Tibial artery (tissue), 4 donors: ENCODE results near the gene CAPN2.

Source experiments
- DNase-seq, 2 donors: peaks; one replicate each; pipeline ENCODE4 v3.0.0-alpha.2; 2019
- H3K27ac ChIP-seq, 2 donors: fragments of 200-600 bp; sonication (generic) in 1 of 2; 1 replicate in 1 of 2; 2 replicates in 1 of 2; pipeline ENCODE4 v1.5.1; 2018 to 2019; ENCODE audit warnings: mild to moderate bottlenecking in 1 of 2
- H3K27me3 ChIP-seq, 2 donors: fragments of 200-600 bp; sonication (generic) in 1 of 2; one replicate each; pipeline versions ENCODE4 v1.5.1 to v1.6.0; 2016 to 2019
- H3K36me3 ChIP-seq, 3 donors: fragments of 200-600 bp; sonication (generic) in 2 of 3; one replicate each; pipeline ENCODE4 v1.5.1; 2016 to 2019; ENCODE audit warnings: mild to moderate bottlenecking in 2 of 3
- H3K4me1 ChIP-seq, 4 donors: fragments of 200-600 bp; sonication (generic) in 2 of 4; 1 replicate in 3 of 4; 2 replicates in 1 of 4; pipeline ENCODE4 v1.5.1; 2016 to 2019
- H3K4me3 ChIP-seq, 2 donors: fragments of 200-600 bp; sonication (generic) in 1 of 2; 1 replicate in 1 of 2; 2 replicates in 1 of 2; pipeline ENCODE4 v1.5.1; 2018 to 2019; ENCODE audit warnings: mild to moderate bottlenecking in 2 of 2
- H3K9me3 ChIP-seq, 3 donors: fragments of 200-600 bp; sonication (generic) in 1 of 3; one replicate each; pipeline ENCODE4 v1.5.1; 2016 to 2019
- CTCF ChIP-seq, 2 experiments: fragments of 200-600 bp in 1 of 2; fragments of 450-650 bp in 1 of 2; IDR thresholded peaks; one replicate each; pipeline ENCODE4 v1.5.1; 2017 to 2019; ENCODE audit warnings: antibody characterized with exemption in 2 of 2, mild to moderate bottlenecking in 1 of 2, moderate library complexity in 1 of 2
- intact Hi-C: fragments of 100-400 bp; cut with DNase I; formaldehyde crosslinking; loops from one replicate; pipeline ENCODE4 v1.15.0; 2023; ENCODE audit warnings: low total_unique reads

Gene CAPN2

GRCh38 chr1:223680188-223680587 is 32.2 kb upstream of the CAPN2 start:
- no peak for DNase-seq
- TF ChIP-seq CTCF (IDR thresholded peaks at IDR 0.05): no peak
- Histone ChIP-seq H3K4me3 (no peak overlapping the region), H3K9me3 (no peaks in the 10 kb centered on the region), H3K4me1 (peaks cover 0 to 3% (median 0%) of the 10 kb centered on the region in 4 donors), H3K36me3 (no peaks in the 10 kb centered on the region), H3K27me3 (peaks cover 0 to 6% of the 10 kb centered on the region in 2 donors), H3K27ac (no peak overlapping the region)
- intact Hi-C loops: loop anchor here (10.0 kb wide), 1 partner anchor 545 kb away; no protein-coding TSS in a partner anchor

- H3K9me3 ChIP-seq: no peaks in the 10 kb centered on the region
- peaks cover 0 to 3% (median 0%) of the 10 kb centered on the region in 4 donors for H3K4me1 ChIP-seq
- H3K27me3 ChIP-seq: peaks cover 0 to 13% of the 10 kb centered on the region in 2 donors
- H3K36me3 ChIP-seq: no peaks in the 10 kb centered on the region
- H3K27ac ChIP-seq: no peak overlapping the region
- H3K4me3 ChIP-seq: no peak overlapping the region
- DNase-seq: no peak
- no peak for TF ChIP-seq CTCF (IDR thresholded peaks at IDR 0.05)
- intact Hi-C loops: loop anchor here (10.0 kb wide), 1 partner anchor 548 kb away; no protein-coding TSS in a partner anchor
These were observed 29.8 kb upstream of the CAPN2 start for GRCh38 chr1:223682502-223682901.

GRCh38 chr1:223683586-223684487 is 28.5 kb upstream of the CAPN2 start:
- Histone ChIP-seq H3K27me3 (peaks cover 0 to 16% of the 10 kb centered on the region in 2 donors), H3K4me1 (peaks cover 0 to 3% (median 0%) of the 10 kb centered on the region in 4 donors), H3K27ac (no peak overlapping the region), H3K4me3 (no peak overlapping the region), H3K9me3 (no peaks in the 10 kb centered on the region), H3K36me3 (no peaks in the 10 kb centered on the region)
- intact Hi-C loops: loop anchor here (10.0 kb wide), 1 partner anchor 549 kb away; no protein-coding TSS in a partner anchor
- DNase-seq: no peak
- TF ChIP-seq CTCF (IDR thresholded peaks at IDR 0.05): peak; percentile 60

- no peak overlapping the region for H3K4me3 ChIP-seq
- no peaks in the 10 kb centered on the region for H3K9me3 ChIP-seq
- TF ChIP-seq CTCF (IDR thresholded peaks at IDR 0.05): no peak
- DNase-seq: no peak
- intact Hi-C loops: loop anchor here (10.0 kb wide), 1 partner anchor 550 kb away; no protein-coding TSS in a partner anchor
- no peaks in the 10 kb centered on the region for H3K36me3 ChIP-seq
- no peak overlapping the region for H3K27ac ChIP-seq
- peaks cover 0 to 3% (median 0%) of the 10 kb centered on the region in 4 donors for H3K4me1 ChIP-seq
- H3K27me3 ChIP-seq: peaks cover 0 to 16% of the 10 kb centered on the region in 2 donors
These were observed 27.9 kb upstream of the CAPN2 start for GRCh38 chr1:223684488-223684792.

- intact Hi-C loops: no loop called here
- Histone ChIP-seq H3K4me3 (no peak overlapping the region), H3K9me3 (no peaks in the 10 kb centered on the region), H3K36me3 (no peaks in the 10 kb centered on the region), H3K27ac (no peak overlapping the region), H3K4me1 (no peaks in the 10 kb centered on the region), H3K27me3 (peaks cover 0 to 5% of the 10 kb centered on the region in 2 donors)
- no peak for TF ChIP-seq CTCF (IDR thresholded peaks at IDR 0.05)
- DNase-seq: no peak
These were observed 21.2 kb upstream of the CAPN2 start for GRCh38 chr1:223691121-223691520.
